Measurements from ENCODE around the gene TP53I11.

DNA sequence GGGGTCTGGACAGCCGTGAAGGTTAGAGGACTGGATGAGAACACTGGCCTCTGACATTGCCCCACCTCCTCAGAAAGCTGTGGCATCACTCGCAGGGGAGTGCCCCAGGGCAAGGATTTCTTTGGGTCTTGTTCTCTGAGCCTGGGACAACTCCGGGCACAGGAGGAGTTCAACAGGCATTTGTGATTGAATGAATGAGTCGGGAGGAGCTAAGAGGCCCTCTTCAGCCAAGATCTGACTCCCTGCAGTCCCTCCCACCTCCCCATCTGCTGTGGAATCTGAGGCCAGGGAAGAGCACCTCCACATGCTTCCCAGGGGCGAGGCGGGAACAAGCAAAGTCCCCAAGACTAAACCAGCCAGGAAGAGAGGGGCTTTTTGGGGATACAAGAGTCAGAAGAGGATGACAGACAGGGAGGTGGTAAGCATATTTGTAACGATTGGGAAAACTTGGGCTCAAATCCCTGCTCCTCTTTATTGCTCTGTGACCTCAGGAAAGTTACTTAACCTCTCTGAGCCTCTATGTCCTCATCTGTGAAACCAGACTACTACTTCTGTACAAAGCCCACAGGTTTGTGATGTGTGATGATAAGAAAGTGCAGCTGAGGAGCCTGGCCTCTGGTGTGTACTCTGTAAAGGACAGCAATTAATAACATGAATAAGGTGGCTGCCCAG is 6.4 kb downstream of the TP53I11 start:
- TF ChIP-seq ZNF8 (CRISPR knock-in tag; IDR thresholded peaks at IDR 0.05): no peak
- no peak for TF ChIP-seq ARNTL (CRISPR knock-in tag; IDR thresholded peaks at IDR 0.05; ENCODE audit: borderline replicate concordance, low read depth)
- TF ChIP-seq, protein P1, sequence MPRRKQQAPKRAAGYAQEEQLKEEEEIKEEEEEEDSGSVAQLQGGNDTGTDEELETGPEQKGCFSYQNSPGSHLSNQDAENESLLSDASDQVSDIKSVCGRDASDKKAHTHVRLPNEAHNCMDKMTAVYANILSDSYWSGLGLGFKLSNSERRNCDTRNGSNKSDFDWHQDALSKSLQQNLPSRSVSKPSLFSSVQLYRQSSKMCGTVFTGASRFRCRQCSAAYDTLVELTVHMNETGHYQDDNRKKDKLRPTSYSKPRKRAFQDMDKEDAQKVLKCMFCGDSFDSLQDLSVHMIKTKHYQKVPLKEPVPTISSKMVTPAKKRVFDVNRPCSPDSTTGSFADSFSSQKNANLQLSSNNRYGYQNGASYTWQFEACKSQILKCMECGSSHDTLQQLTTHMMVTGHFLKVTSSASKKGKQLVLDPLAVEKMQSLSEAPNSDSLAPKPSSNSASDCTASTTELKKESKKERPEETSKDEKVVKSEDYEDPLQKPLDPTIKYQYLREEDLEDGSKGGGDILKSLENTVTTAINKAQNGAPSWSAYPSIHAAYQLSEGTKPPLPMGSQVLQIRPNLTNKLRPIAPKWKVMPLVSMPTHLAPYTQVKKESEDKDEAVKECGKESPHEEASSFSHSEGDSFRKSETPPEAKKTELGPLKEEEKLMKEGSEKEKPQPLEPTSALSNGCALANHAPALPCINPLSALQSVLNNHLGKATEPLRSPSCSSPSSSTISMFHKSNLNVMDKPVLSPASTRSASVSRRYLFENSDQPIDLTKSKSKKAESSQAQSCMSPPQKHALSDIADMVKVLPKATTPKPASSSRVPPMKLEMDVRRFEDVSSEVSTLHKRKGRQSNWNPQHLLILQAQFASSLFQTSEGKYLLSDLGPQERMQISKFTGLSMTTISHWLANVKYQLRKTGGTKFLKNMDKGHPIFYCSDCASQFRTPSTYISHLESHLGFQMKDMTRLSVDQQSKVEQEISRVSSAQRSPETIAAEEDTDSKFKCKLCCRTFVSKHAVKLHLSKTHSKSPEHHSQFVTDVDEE (CRISPR knock-in tag; IDR thresholded peaks at IDR 0.05): no peak
- no peak for TF ChIP-seq ZC3H10 (CRISPR knock-in tag; IDR thresholded peaks at IDR 0.05)
- no peak for TF ChIP-seq TOX (CRISPR knock-in tag; IDR thresholded peaks at IDR 0.05; ENCODE audit: borderline replicate concordance)
- TF ChIP-seq RARB (CRISPR knock-in tag; IDR thresholded peaks at IDR 0.05): no peak
